ENCODE data around the gene PILRA. TPM values are rescaled to one million over a fixed set of nuclear protein-coding genes. Genes with fewer than 3 reads are reported as not detected.

Gene PILRA
- total and polyA plus RNA-seq, 2 of the 13 experiments (the other 11 are each of a cell fraction or from before 2014, with no cell fraction given): 0.13 to 1.3 TPM

GRCh38 chr7:100369105-100369504 lies 4.2 kb upstream of the PILRA start:
- 95% methylated on average over 3 of the region's 6 CpGs for WGBS (ENCODE audit: low lambda C conversion rate)
- POLR2A ChIA-PET: interaction anchor here (0.9 kb wide), 1 partner anchor 13 kb away, joined by 3 read pairs; no protein-coding TSS in a partner anchor
- TF ChIP-seq HNRNPL (IDR thresholded peaks at IDR 0.05; ENCODE audit: low read depth, low read length) (no peak), PHB2 (IDR thresholded peaks at IDR 0.05; ENCODE audit: partially characterized antibody) (no peak), ZBTB49 (CRISPR knock-in tag; IDR thresholded peaks at IDR 0.05; ENCODE audit: borderline replicate concordance) (no peak), AGO2 (optimal IDR thresholded peaks at IDR 0.05; ENCODE audit: low read depth, low read length) (peak; percentile 76), FOXP4 (CRISPR knock-in tag; IDR thresholded peaks at IDR 0.05) (no peak), ZNF12 (CRISPR knock-in tag; IDR thresholded peaks at IDR 0.05) (no peak), ZNF503 (CRISPR knock-in tag; IDR thresholded peaks at IDR 0.05) (no peak), MATR3 (CRISPR knock-in tag; IDR thresholded peaks at IDR 0.05) (no peak), ZNF773 (CRISPR knock-in tag; IDR thresholded peaks at IDR 0.05; ENCODE audit: borderline replicate concordance) (no peak), THAP11 (CRISPR knock-in tag; IDR thresholded peaks at IDR 0.05) (no peak), SMAD3 (CRISPR knock-in tag; IDR thresholded peaks at IDR 0.05) (no peak), ZNF567 (CRISPR knock-in tag; IDR thresholded peaks at IDR 0.05; ENCODE audit: borderline replicate concordance) (no peak), MXI1 (IDR thresholded peaks at IDR 0.05; ENCODE audit: borderline replicate concordance, low read depth, low read length) (no peak)
- TF ChIP-seq, protein P1, sequence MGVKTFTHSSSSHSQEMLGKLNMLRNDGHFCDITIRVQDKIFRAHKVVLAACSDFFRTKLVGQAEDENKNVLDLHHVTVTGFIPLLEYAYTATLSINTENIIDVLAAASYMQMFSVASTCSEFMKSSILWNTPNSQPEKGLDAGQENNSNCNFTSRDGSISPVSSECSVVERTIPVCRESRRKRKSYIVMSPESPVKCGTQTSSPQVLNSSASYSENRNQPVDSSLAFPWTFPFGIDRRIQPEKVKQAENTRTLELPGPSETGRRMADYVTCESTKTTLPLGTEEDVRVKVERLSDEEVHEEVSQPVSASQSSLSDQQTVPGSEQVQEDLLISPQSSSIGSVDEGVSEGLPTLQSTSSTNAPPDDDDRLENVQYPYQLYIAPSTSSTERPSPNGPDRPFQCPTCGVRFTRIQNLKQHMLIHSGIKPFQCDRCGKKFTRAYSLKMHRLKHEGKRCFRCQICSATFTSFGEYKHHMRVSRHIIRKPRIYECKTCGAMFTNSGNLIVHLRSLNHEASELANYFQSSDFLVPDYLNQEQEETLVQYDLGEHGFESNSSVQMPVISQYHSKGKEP (CRISPR knock-in tag; IDR thresholded peaks at IDR 0.05): no peak
- TF ChIP-seq, protein P2, sequence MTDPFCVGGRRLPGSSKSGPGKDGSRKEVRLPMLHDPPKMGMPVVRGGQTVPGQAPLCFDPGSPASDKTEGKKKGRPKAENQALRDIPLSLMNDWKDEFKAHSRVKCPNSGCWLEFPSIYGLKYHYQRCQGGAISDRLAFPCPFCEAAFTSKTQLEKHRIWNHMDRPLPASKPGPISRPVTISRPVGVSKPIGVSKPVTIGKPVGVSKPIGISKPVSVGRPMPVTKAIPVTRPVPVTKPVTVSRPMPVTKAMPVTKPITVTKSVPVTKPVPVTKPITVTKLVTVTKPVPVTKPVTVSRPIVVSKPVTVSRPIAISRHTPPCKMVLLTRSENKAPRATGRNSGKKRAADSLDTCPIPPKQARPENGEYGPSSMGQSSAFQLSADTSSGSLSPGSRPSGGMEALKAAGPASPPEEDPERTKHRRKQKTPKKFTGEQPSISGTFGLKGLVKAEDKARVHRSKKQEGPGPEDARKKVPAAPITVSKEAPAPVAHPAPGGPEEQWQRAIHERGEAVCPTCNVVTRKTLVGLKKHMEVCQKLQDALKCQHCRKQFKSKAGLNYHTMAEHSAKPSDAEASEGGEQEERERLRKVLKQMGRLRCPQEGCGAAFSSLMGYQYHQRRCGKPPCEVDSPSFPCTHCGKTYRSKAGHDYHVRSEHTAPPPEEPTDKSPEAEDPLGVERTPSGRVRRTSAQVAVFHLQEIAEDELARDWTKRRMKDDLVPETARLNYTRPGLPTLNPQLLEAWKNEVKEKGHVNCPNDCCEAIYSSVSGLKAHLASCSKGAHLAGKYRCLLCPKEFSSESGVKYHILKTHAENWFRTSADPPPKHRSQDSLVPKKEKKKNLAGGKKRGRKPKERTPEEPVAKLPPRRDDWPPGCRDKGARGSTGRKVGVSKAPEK (CRISPR knock-in tag; IDR thresholded peaks at IDR 0.05; ENCODE audit: borderline replicate concordance): no peak

More at GRCh38 chr7:100369105-100369504, 4.2 kb upstream of the PILRA start:
- no peak overlapping the region for H2AFZ ChIP-seq (ENCODE audit: low read length)
- H3K9ac ChIP-seq (ENCODE audit: insufficient read depth, low read depth, low read length): no peak overlapping the region
- CTCF ChIA-PET (ENCODE audit: low intra/inter-chr PET ratio, low total read pairs): no interaction called here
- H3K79me2 ChIP-seq (ENCODE audit: insufficient read depth, low read length): no peaks in the 10 kb centered on the region
- no peak overlapping the region for H3K4me2 ChIP-seq (ENCODE audit: low read depth, low read length)
- H4K20me1 ChIP-seq (ENCODE audit: insufficient read depth, low read length): no peaks in the 10 kb centered on the region
- no TSS peak for BruUV-seq (replicated peaks)
- no peak for FAIRE-seq
- H3K27ac ChIP-seq (ENCODE audit: extremely low read length, insufficient read depth, low read length): no peak overlapping the region
- in situ Hi-C loops (cut with HindIII; ENCODE audit: extremely low pct_ligation_motif_present, low pct_unique_long_range_greater_than_20kb): no loop called here
- ATAC-seq: no peak
- no peaks in the 10 kb centered on the region; a peak in 1 of 5 replicates for H3K27me3 ChIP-seq (ENCODE audit: control insufficient read depth in 1 of 2, insufficient read depth in 2 of 2, low read length in 2 of 2)
- intact Hi-C loops (cut with micrococcal nuclease; ENCODE audit: unreplicated experiment): no loop called here
- H3K9me3 ChIP-seq (ENCODE audit: low read length): no peaks in the 10 kb centered on the region
- no peaks in the 10 kb centered on the region for H3K36me3 ChIP-seq (replicated peaks in 1 of 2; ENCODE audit: control insufficient read depth in 1 of 2, insufficient read depth in 2 of 2, low read length in 2 of 2)
- H3K4me3 ChIP-seq (replicated peaks in 1 of 3; ENCODE audit: insufficient read depth in 1 of 3, low read depth in 2 of 3, low read length in 3 of 3): no peak overlapping the region
- no peak for DNase-seq (ENCODE audit: low spot score)
- peaks cover 9% of the 10 kb centered on the region; the same call in 1 of the 2 replicates for H3K4me1 ChIP-seq (ENCODE audit: insufficient read depth, low read length)

Measured in HepG2 (cell line).